Measurements from ENCODE around the gene KIAA1210. TPM values are rescaled to one million over a fixed set of nuclear protein-coding genes. Genes with fewer than 3 reads are reported as not detected.

Gene KIAA1210
- total and polyA plus RNA-seq, 2 donors (not counting 1 experiment from before 2014, with no cell fraction given) = not detected

DNA sequence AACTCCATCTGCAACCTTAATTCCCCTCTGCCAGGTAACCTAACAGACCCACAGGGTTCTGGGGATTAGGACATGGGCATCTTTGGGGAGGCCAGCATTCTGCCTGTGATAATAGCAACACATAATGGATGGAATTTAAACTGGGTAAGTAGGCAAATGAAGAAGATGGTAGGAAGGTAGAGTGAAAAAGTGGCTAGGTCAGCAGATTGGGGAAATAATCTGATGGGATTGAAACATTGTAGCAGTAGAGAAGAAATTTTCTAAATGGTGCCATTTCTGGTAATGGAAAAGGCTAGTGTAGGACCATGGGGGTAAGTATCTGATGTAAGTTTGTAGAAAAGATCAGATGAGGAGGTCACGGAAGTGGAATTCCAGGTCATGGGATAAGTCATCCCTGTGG is 57.9 kb downstream of the KIAA1210 start:
- no peaks in the 10 kb centered on the region for H3K9me3 ChIP-seq (ENCODE audit: control insufficient read depth, insufficient read depth, low read depth, low read length)
- TF ChIP-seq, protein P1, sequence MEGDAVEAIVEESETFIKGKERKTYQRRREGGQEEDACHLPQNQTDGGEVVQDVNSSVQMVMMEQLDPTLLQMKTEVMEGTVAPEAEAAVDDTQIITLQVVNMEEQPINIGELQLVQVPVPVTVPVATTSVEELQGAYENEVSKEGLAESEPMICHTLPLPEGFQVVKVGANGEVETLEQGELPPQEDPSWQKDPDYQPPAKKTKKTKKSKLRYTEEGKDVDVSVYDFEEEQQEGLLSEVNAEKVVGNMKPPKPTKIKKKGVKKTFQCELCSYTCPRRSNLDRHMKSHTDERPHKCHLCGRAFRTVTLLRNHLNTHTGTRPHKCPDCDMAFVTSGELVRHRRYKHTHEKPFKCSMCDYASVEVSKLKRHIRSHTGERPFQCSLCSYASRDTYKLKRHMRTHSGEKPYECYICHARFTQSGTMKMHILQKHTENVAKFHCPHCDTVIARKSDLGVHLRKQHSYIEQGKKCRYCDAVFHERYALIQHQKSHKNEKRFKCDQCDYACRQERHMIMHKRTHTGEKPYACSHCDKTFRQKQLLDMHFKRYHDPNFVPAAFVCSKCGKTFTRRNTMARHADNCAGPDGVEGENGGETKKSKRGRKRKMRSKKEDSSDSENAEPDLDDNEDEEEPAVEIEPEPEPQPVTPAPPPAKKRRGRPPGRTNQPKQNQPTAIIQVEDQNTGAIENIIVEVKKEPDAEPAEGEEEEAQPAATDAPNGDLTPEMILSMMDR (conservative IDR thresholded peaks at IDR 0.05 in 1 of 2, IDR thresholded peaks at IDR 0.05 in 1 of 2; ENCODE audit: low read depth in 1 of 2, low read length in 2 of 2) = no peak
- no peak for TF ChIP-seq EZH2 (IDR thresholded peaks at IDR 0.05; ENCODE audit: low read length, missing control alignments)
- H2AFZ ChIP-seq (ENCODE audit: low read length) = no peak overlapping the region
- H3K4me2 ChIP-seq (ENCODE audit: extremely low read depth, insufficient read depth, low read length) = no peak overlapping the region
- no peaks in the 10 kb centered on the region for H3K27me3 ChIP-seq (ENCODE audit: control insufficient read depth, insufficient read depth, low read length)
- no peak overlapping the region for H3K9ac ChIP-seq (ENCODE audit: insufficient read depth, low read length)
- H3K27ac ChIP-seq (ENCODE audit: insufficient read depth, low read length) = no peak overlapping the region
- H3K4me3 ChIP-seq (replicated peaks in 1 of 4; ENCODE audit: control extremely low read depth in 1 of 4, insufficient read depth in 1 of 4, low read depth in 3 of 4, low read length in 4 of 4) = no peak overlapping the region
- no peaks in the 10 kb centered on the region for H3K79me2 ChIP-seq (ENCODE audit: control insufficient read depth, insufficient read depth, low read length)
- no peaks in the 10 kb centered on the region for H3K36me3 ChIP-seq (ENCODE audit: control insufficient read depth, insufficient read depth, low read length)
- no peak for DNase-seq (ENCODE audit: low read depth in 2 of 2)
- no peaks in the 10 kb centered on the region for H4K20me1 ChIP-seq (ENCODE audit: control insufficient read depth, extremely low read depth, insufficient read depth, low read length)
- no peaks in the 10 kb centered on the region for H3K4me1 ChIP-seq (ENCODE audit: control insufficient read depth, extremely low read depth, insufficient read depth, low read length)

DNA sequence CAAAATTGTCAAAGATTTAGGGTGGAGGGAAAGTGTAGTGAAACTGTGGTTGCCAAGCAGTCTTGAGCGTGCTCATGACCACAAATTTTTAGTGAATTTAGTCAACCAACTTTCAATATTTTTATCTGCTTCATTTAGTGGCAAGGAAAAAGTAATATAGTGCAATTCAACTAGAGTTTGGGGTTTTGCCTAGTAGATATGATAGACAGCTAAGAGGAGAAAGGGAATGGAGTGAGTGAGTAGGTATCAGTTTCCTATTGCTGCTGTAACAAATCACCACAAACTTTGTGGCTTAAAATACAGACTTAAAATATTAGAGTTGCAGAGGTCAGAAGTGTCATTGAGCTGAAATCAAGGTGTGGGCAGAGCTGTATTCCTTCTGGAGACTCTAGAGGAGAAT is 58.5 kb downstream of the KIAA1210 start:
- Histone ChIP-seq H3K79me2 (ENCODE audit: control insufficient read depth, insufficient read depth, low read length) (no peaks in the 10 kb centered on the region), H3K4me1 (ENCODE audit: control insufficient read depth, extremely low read depth, insufficient read depth, low read length) (no peaks in the 10 kb centered on the region), H3K4me3 (replicated peaks in 1 of 4; ENCODE audit: control extremely low read depth in 1 of 4, insufficient read depth in 1 of 4, low read depth in 3 of 4, low read length in 4 of 4) (no peak overlapping the region), H3K4me2 (ENCODE audit: extremely low read depth, insufficient read depth, low read length) (no peak overlapping the region), H3K9me3 (ENCODE audit: control insufficient read depth, insufficient read depth, low read depth, low read length) (no peaks in the 10 kb centered on the region), H2AFZ (ENCODE audit: low read length) (no peak overlapping the region), H3K27me3 (ENCODE audit: control insufficient read depth, insufficient read depth, low read length) (no peaks in the 10 kb centered on the region), H3K36me3 (ENCODE audit: control insufficient read depth, insufficient read depth, low read length) (no peaks in the 10 kb centered on the region), H3K9ac (ENCODE audit: insufficient read depth, low read length) (no peak overlapping the region), H3K27ac (ENCODE audit: insufficient read depth, low read length) (no peak overlapping the region), H4K20me1 (ENCODE audit: control insufficient read depth, extremely low read depth, insufficient read depth, low read length) (no peaks in the 10 kb centered on the region)
- no peak for DNase-seq (ENCODE audit: low read depth in 2 of 2)
- TF ChIP-seq, protein P1 (conservative IDR thresholded peaks at IDR 0.05 in 1 of 2, IDR thresholded peaks at IDR 0.05 in 1 of 2; ENCODE audit: low read depth in 1 of 2, low read length in 2 of 2) = no peak
- no peak for TF ChIP-seq EZH2 (IDR thresholded peaks at IDR 0.05; ENCODE audit: low read length, missing control alignments)

DNA sequence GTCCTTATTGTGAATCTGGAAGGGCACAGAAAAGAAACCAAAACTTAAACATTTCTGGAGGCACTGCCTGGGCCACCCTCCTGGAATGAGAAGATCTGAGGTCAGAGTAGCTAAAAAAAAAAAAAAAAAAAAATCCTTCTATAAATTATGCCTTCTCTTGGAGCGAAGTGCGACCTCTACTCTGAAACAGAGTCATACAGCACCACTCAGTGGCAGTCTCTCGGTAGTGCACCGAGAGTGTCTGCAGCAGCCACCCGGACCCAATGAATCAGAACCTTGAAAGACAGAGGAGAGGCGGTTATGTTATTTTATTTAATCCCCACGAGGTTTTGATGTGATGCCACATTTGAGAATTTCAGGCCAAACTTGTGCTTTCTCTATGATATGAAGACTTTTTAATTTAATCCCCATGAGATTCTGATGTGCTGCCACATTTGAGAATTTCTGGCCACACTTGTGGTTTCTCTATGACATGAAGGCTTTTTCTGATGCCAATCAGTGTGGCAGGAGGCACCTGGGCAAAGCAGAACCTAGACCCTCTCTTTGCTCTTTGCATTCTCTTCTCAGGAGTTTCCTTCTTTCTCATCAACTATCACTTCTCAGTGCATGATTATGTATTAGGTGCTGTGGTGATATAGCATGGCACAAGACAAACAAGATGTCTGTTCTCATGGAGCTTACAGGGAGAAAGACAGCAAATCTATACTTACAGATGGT is 60.4 kb downstream of the KIAA1210 start:
- no peak overlapping the region for H3K27ac ChIP-seq (ENCODE audit: insufficient read depth, low read length)

More for the DNA sequence above, 60.4 kb downstream of the KIAA1210 start:
- TF ChIP-seq, protein P1 (conservative IDR thresholded peaks at IDR 0.05 in 1 of 2, IDR thresholded peaks at IDR 0.05 in 1 of 2; ENCODE audit: low read depth in 1 of 2, low read length in 2 of 2) = peak; percentile 52 to 66
- TF ChIP-seq EZH2 (IDR thresholded peaks at IDR 0.05; ENCODE audit: low read length, missing control alignments) = no peak
- Histone ChIP-seq H2AFZ (ENCODE audit: low read length) (no peak overlapping the region), H3K4me1 (ENCODE audit: control insufficient read depth, extremely low read depth, insufficient read depth, low read length) (no peaks in the 10 kb centered on the region), H3K27me3 (ENCODE audit: control insufficient read depth, insufficient read depth, low read length) (no peaks in the 10 kb centered on the region), H3K79me2 (ENCODE audit: control insufficient read depth, insufficient read depth, low read length) (no peaks in the 10 kb centered on the region), H3K4me2 (ENCODE audit: extremely low read depth, insufficient read depth, low read length) (no peak overlapping the region), H3K9me3 (ENCODE audit: control insufficient read depth, insufficient read depth, low read depth, low read length) (no peaks in the 10 kb centered on the region), H4K20me1 (ENCODE audit: control insufficient read depth, extremely low read depth, insufficient read depth, low read length) (no peaks in the 10 kb centered on the region), H3K9ac (ENCODE audit: insufficient read depth, low read length) (no peak overlapping the region), H3K4me3 (replicated peaks in 1 of 4; ENCODE audit: control extremely low read depth in 1 of 4, insufficient read depth in 1 of 4, low read depth in 3 of 4, low read length in 4 of 4) (no peak overlapping the region), H3K36me3 (ENCODE audit: control insufficient read depth, insufficient read depth, low read length) (no peaks in the 10 kb centered on the region)
- peak; percentile 34 to 62 for DNase-seq (ENCODE audit: low read depth in 2 of 2)

Data from fibroblast of lung (primary cell).